Spleen (tissue), 7 donors: ENCODE data around the gene LTBP1.

Experiments
- POLR2A ChIP-seq, 3 donors: fragments of 450-650 bp; IDR thresholded peaks; one replicate each; pipeline ENCODE4 v1.5.1; 2017; ENCODE audit warnings: antibody characterized with exemption in 3 of 3, mild to moderate bottlenecking in 1 of 3
- TF ChIP-seq, protein P1 (sequence below), 11 experiments: fragments of 200-600 bp in 7 of 11; fragments of 450-650 bp in 4 of 11; sonication (generic) in 4 of 11; IDR thresholded peaks in 8 of 11; conservative IDR thresholded peaks in 3 of 11; 1 replicate in 7 of 11; 2 replicates in 4 of 11; pipeline versions ENCODE4 v1.4.0 to v1.8.0; 2016 to 2021; ENCODE audit warnings: antibody characterized with exemption in 11 of 11, inconsistent platforms in 4 of 11, mild to moderate bottlenecking in 1 of 11
- donor health status: DM: no; HTN: no; CAD: no; lungs with moderate emphysema.
- donor health status: DM: no; HTN: no; CAD: no.
- donor health status: DM: no; HTN: no; CAD: no.

DNA sequence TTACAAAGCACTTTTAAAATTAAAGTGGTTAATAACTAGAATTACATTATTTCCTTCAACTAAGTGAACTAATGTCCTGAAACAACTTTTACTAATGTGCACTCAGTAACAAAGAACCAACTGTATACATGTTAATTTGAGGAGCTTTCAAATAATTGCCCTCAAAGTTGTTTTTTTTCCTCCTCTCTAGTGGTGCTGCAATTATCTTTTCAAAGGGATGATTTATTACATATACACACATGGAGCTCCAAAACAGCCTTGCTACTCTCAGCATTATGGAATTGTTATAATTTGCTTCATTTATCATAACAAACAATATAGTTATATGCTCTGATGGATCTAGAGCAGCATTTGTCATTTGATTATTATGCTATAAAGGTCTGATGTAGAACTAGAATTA, 283.4 kb downstream of the LTBP1 start:
- TF ChIP-seq, protein P1, sequence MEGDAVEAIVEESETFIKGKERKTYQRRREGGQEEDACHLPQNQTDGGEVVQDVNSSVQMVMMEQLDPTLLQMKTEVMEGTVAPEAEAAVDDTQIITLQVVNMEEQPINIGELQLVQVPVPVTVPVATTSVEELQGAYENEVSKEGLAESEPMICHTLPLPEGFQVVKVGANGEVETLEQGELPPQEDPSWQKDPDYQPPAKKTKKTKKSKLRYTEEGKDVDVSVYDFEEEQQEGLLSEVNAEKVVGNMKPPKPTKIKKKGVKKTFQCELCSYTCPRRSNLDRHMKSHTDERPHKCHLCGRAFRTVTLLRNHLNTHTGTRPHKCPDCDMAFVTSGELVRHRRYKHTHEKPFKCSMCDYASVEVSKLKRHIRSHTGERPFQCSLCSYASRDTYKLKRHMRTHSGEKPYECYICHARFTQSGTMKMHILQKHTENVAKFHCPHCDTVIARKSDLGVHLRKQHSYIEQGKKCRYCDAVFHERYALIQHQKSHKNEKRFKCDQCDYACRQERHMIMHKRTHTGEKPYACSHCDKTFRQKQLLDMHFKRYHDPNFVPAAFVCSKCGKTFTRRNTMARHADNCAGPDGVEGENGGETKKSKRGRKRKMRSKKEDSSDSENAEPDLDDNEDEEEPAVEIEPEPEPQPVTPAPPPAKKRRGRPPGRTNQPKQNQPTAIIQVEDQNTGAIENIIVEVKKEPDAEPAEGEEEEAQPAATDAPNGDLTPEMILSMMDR (IDR thresholded peaks at IDR 0.05 in 8 of 11, conservative IDR thresholded peaks at IDR 0.05 in 3 of 11) = no peak
- no peak for TF ChIP-seq POLR2A (IDR thresholded peaks at IDR 0.05)
